ENCODE results near the gene MAML1.

Gene MAML1

GRCh38 chr5:179795049-179795862, 62.6 kb downstream of the MAML1 start:
- no peak for DNase-seq

- DNase-seq, result peak; percentile 27 to 64
These were observed 63.5 kb downstream of the MAML1 start for GRCh38 chr5:179795863-179796833.

- no peak for DNase-seq
These were observed 64.4 kb downstream of the MAML1 start for GRCh38 chr5:179796877-179797608.

- DNase-seq, result no peak
These were observed 65.1 kb downstream of the MAML1 start for GRCh38 chr5:179797741-179798140.

GRCh38 chr5:179798144-179798770, 65.6 kb downstream of the MAML1 start:
- DNase-seq, result no peak

- DNase-seq, result no peak
These were observed 66.4 kb downstream of the MAML1 start for GRCh38 chr5:179798771-179799643.

DNA sequence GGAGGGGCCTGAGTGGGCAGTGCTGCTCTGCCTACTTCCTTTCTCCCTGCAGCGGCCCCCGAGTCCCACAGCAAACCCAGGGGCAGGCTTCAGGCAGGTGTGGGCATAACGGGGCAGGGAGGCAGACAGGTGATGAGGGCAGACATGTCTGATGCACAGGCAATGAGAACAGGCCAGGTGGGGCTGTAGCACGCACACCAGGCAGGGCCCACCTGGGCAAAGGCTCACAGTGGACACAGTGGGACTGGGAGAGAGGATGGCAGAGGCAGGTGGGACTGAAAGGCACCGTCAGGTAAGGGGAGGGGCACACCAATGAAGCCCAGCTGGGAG, 67.0 kb downstream of the MAML1 start:
- DNase-seq, result no peak

DNA sequence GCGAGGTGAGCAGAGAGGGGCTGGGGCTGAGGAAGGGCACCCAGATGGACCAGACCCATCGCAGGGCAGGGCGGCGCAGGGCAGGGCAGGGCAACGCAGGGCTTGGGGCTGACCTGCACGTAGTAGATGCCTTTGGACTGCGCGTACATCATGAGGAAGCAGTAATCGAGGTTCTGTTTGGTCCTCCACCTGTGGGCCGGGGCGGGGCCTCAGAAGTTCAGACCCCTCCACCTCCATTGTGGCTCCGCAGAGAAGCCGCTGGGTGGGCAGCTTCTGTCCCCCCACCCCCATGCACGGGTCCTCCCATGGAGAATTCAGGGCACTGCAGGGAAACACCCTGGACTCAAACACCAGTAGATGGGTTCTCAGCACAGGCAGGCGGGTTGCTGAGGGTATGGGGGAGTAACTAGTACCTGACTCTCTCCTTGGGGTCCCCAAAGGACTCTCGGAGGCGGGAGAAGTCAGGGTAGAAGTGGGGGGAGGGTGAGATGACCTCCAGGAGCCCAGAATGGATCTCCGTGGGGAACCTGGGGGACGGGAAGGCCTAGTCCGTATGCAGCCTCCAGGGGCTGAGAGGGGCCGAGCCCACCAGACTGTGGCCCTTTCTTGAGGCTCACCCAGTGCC, 67.6 kb downstream of the MAML1 start:
- no peak for DNase-seq

GRCh38 chr5:179800696-179801201, 68.1 kb downstream of the MAML1 start:
- no peak for DNase-seq

- DNase-seq, result peak in 1 of 2 donors; percentile 33
These were observed 68.9 kb downstream of the MAML1 start for GRCh38 chr5:179801304-179802206.

DNA sequence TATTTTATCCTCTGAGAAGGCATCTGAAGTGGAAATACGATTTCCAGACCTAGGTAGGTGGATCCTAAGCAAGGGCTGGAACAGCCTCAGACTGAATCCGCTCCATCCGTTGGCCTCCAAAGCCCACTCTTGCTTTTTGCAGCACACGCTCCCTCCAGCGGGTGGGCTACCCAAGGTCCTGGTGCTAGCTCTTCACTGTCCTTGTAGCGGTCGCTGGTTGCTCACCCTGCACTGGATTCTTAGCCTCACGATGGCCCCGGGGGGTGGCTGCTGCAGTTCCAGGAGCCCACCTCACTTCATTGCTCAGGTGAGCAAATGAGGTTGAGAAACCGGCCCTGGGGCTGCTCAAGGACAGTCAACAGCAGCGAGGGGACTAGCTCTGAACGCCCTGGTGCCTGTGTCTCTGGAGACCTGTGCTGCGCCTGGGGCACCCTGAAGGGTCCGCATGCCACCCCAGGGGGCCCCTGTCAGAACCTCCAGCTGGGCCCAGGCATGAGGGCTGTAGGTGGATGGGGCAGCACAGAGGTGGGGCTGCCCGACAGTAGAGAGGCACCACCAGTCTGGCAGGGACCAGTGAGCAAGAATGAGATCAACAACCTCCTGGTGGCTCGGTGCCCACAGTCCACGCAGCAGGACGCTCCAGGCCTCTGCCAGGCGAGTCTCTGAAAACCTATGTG, 69.7 kb downstream of the MAML1 start:
- DNase-seq, result no peak

DNA sequence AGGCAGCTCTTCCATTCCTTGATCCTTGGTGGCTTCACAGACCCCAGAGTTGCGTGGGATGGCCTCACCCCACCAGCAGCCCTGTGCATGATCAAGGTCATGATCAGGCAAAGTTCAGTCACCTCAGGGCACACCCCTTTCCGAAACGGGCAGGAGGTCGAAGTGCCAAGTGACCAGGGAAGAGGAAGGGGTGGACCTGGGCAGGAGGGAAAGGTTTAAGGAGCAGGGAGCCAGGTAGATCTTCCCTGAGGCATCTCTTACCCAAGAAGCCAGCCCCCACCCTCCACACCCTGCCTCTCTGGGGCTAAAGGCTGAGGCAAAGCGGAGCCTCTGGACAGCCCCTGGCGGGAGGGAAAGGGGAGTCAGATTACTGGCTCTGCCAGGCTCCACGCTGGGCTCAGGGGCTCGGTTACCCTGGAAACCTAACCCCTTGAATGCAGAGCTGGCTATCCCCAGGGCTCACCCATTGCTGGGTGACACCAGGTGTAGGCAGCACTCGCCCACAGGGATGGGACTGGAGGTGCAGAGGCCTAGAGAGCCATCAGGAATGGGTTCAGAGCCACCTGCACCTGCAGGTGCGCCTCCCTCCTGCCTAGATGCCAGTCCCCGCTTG, 70.4 kb downstream of the MAML1 start:
- DNase-seq, result no peak

DNA sequence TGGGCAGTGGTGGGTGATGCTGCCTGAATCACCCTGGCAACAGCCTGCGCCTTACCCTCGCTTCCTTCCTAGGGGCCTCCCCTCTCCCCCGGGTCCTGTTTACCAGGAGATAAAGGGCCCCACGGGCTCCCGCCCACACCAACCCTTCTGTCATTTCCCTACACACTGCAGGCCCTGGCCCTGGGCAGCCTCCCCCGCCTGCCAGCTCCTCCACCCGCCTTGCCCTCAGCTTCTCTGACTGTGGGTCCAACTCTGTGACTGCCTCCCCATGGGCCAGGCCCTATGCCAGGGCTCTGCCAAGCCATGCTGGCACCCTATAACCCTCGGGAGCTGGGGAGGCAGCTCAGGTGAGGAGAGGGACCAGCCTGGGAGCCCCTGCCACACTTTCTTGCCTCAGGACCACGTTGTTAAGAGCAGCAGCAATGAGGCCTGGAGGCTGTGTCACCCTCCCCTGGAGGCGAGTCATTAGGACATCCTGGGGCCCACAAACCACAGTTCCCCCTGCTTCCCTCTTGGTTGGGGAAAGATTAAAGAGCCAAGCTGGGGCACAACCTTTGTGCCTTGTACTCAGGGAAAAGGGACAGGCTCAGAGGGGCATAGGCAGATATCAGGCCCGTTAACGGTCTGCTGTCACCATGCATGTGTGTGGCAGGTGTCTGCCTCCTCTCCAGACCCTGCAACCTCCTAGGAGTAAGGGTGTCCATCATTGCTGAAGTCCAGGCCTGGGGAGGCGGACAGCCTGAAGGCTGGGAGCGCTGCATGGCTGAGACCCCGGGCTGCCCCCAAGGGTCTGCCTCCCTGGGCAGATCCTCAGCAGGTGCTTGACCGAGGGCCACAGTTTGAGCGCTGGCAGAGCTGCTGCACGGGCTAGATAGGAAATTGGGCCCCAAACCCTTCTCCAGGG, 71.3 kb downstream of the MAML1 start:
- DNase-seq, result peak; percentile 27 to 51

DNA sequence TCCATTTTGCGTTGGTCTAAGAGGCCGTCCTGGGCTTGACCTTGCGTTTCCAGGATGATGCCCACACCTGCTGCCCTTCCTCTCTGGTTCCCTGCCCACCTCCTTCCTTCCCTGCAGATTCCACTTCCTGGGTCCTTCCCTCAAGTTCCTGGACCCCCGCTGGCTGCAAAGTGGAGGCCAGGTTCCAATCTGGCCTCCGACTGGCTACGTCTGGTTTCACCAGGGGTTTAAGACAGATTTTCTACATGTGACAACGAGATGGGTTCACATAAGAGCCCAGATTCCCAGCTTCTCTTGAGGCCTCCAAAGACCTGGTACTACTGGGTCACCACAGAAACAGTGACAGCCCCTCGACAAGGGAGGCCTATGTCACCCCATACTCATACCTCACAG, 71.9 kb downstream of the MAML1 start:
- no peak for DNase-seq

- no peak for DNase-seq
These were observed 72.5 kb downstream of the MAML1 start for GRCh38 chr5:179805070-179805528.

DNA sequence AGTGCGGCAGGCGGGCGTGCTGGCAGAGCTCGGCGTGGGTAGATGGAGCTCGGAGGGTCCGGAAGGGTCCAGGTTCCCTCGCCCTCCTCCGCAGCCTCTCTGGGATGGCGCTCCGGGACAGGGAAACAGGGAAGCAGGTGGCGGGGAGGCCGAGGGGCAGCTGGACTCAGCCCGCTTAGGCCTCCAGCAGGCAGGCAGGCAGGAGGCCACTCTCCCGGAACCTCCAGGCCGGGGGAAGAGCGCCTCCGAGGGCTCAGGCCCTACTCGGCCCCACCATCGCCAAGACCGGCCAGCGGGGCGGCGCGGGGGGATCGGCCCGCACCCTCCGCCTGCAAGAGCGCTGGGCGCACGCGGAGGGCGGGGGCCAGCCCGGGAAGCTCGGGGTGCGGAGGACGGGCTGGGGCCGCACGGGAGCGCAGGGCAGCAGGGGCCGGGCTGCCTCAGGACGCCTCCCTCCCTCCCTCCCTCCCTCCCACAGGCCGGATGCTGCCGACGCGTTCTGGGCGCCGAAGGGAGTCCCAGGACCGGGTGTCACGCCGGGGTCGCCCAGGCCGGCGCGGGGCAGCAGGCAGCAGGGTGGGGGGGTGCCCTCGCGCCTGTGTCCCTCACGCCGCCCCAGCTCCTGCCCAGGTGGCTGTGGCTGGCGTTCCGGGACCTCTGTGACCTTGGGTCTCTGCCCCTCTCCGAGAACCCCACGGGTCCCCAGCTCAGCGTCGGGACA, 73.1 kb downstream of the MAML1 start:
- DNase-seq, result peak in 1 of 2 donors; percentile 31

All from bone marrow (tissue), 2 donors.